Measurements from ENCODE around the gene CLASP1. TPM values are rescaled to one million over a fixed set of nuclear protein-coding genes. Genes with fewer than 3 reads are reported as not detected.

The CLASP1 gene
- total RNA-seq, 4 donors from 2014 or later: 14.1 to 110 (median 55.9) TPM

DNA sequence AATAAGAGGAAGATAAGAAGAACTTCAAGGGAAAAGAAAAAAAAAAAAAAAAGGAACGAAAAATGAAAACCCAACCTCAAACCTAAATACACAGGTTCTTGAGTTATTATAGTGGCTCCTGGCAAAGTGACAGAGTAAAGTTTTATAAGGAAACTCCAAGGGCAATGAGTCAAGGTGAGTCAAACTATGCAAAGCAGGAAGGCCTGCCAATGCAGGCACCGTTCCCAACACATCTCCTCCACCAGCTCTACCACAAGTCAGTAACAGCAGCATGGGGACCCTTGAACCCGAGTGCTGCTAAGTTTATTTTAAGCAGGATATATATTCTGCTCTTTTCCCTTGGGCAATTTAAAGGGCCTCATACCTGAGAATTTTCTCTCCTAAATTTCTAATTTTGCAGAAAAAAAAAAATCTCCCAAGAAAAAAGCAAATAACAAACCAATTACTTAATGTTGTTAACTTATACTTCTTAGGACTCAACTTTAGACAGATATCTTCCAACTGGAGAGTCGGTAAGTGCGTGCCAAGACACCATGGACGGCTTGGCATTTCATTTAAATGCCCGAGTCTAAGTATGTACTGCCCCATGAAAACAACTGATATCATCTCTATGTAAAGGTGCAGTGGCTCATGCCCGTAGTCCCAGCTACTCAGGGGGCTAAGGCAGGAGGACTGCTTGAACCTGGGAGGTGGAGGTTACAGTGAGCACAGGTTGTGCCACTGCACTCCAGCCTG, 288.5 kb downstream of the CLASP1 start:
- DNase-seq: no peak
- no peak overlapping the region for H3K27ac ChIP-seq

DNA sequence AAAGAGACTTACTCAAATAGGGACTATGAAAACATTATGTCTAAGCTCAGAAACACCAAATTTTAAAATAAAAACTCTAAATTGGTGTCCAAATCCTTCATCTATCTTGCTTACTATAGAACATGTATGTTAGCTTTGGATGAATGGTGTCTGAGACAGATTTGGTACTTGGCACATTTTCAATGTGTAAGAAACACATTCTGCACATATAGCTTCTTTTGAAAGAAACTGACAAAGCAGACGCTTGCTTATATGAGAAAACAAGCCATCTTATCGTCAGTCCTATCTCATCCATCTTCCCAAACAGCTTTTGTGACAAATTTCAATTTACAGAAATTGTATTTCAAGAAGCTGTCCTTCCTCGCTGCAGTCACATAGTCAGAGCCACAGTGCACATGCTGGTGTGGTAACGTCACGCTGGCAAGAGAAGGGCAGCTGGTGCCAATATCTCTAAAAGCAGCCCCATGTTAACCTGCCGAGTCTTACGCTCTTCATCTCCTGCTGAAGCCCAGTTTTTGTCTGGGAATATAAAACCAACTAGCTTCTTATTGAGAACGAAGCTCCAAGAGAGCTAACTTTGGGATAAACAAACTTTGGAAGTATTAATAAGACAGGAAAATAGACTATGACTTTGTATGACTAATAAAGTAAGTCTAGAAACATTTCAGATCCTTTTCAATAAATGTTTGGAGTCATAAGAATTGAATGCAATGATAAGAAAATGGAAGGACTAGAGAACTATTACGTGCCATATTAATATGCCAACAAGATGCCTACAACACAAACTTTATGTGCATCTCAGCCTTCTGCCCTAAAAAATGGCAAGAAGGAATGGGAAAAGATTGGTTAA, 289.3 kb downstream of the CLASP1 start:
- H3K4me1 ChIP-seq: no peaks in the 10 kb centered on the region
- no peaks in the 10 kb centered on the region for H3K9me3 ChIP-seq
- no peak overlapping the region for H3K4me3 ChIP-seq
- no peak overlapping the region for H3K27ac ChIP-seq
- no peaks in the 10 kb centered on the region for H3K27me3 ChIP-seq
- intact Hi-C loops (cut with DNase I; ENCODE audit: low total_unique reads): no loop called here
- TF ChIP-seq, protein P1, sequence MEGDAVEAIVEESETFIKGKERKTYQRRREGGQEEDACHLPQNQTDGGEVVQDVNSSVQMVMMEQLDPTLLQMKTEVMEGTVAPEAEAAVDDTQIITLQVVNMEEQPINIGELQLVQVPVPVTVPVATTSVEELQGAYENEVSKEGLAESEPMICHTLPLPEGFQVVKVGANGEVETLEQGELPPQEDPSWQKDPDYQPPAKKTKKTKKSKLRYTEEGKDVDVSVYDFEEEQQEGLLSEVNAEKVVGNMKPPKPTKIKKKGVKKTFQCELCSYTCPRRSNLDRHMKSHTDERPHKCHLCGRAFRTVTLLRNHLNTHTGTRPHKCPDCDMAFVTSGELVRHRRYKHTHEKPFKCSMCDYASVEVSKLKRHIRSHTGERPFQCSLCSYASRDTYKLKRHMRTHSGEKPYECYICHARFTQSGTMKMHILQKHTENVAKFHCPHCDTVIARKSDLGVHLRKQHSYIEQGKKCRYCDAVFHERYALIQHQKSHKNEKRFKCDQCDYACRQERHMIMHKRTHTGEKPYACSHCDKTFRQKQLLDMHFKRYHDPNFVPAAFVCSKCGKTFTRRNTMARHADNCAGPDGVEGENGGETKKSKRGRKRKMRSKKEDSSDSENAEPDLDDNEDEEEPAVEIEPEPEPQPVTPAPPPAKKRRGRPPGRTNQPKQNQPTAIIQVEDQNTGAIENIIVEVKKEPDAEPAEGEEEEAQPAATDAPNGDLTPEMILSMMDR (IDR thresholded peaks at IDR 0.05): no peak
- no peak for TF ChIP-seq POLR2A (IDR thresholded peaks at IDR 0.05)
- H3K36me3 ChIP-seq: no peaks in the 10 kb centered on the region
- DNase-seq: no peak

More for the DNA sequence above, 288.5 kb downstream of the CLASP1 start:
- intact Hi-C loops (cut with DNase I; ENCODE audit: low total_unique reads): no loop called here
- TF ChIP-seq POLR2A (IDR thresholded peaks at IDR 0.05): no peak
- TF ChIP-seq, protein P1 (IDR thresholded peaks at IDR 0.05): no peak
- H3K36me3 ChIP-seq: no peaks in the 10 kb centered on the region
- H3K4me1 ChIP-seq: no peaks in the 10 kb centered on the region
- no peaks in the 10 kb centered on the region for H3K9me3 ChIP-seq
- no peak overlapping the region for H3K4me3 ChIP-seq
- H3K27me3 ChIP-seq: no peaks in the 10 kb centered on the region

DNA sequence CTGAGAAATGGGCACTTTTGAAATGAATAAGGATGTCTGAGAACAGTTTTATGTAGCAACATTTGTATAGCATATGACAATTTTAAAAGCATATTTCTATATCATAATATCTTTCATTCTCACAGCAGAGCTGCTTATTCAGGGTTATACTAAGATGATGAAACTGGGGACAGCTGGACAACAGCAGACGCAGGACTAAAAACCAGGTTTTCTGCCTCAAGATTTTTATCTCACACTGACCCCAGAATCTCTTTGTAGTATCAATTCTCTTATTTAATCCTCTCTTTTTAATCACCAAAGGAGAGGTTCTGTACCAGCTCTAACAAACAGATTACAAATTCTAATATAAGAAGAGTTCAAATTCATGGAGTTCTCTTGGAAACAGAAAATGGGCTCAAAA, 290.1 kb downstream of the CLASP1 start:
- Histone ChIP-seq H3K4me3 (no peak overlapping the region), H3K9me3 (no peaks in the 10 kb centered on the region), H3K27me3 (no peaks in the 10 kb centered on the region), H3K4me1 (no peaks in the 10 kb centered on the region), H3K36me3 (no peaks in the 10 kb centered on the region), H3K27ac (no peak overlapping the region)
- TF ChIP-seq POLR2A (IDR thresholded peaks at IDR 0.05): no peak
- TF ChIP-seq, protein P1 (IDR thresholded peaks at IDR 0.05): no peak
- no peak for DNase-seq
- intact Hi-C loops (cut with DNase I; ENCODE audit: low total_unique reads): no loop called here

DNA sequence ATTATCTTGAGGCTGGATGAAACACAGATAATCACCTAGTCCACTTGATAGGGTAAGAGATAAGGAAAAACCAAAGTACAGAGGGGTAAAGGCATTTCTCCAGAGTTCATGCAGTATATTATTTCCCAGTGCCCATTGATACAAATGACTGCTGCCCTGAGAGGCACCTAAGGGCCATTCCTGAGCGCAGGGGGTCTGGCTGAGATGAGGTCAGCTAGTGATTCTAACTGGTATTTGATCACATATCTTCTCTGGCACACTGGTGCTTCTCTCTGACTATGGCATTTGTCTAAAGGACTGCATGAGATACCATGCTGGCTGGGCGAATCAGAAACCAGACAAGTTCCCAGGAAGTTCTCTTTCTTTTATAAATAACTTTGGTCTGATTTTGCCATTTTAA, 291.0 kb downstream of the CLASP1 start:
- Histone ChIP-seq H3K27me3 (no peaks in the 10 kb centered on the region), H3K4me1 (no peaks in the 10 kb centered on the region), H3K9me3 (no peaks in the 10 kb centered on the region), H3K4me3 (no peak overlapping the region), H3K27ac (no peak overlapping the region), H3K36me3 (no peaks in the 10 kb centered on the region)
- intact Hi-C loops (cut with DNase I; ENCODE audit: low total_unique reads): no loop called here
- no peak for TF ChIP-seq POLR2A (IDR thresholded peaks at IDR 0.05)
- TF ChIP-seq, protein P1 (IDR thresholded peaks at IDR 0.05): no peak
- DNase-seq: no peak

DNA sequence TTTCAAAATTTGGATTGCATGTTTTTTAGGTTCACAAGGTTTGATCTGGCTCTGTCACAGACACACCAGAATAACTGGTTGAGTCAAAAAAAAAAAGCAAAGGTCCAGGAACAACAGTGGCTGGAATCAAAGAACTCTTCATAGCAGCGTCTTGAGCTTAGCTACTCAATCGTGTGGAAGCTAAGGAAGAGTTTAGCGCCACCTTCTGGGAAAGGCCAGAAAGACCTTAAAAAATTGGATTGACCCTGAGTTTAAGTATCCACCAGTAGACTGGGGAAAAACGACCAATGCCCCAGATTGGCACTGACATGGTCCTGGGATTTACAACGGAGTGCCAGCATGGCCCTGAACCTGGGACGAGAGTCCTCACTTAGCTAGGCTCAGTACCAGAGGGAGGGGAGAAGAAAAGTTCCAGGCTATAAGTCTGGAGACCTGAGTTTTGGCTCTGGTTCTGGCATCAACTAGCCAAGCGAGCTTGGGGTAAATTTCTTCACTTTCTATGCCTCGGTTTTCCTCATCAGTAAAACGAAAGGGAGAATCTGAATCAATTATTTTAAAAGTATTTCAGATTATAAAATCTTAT, 293.1 kb downstream of the CLASP1 start:
- Histone ChIP-seq H3K27ac (no peak overlapping the region), H3K9me3 (no peaks in the 10 kb centered on the region), H3K36me3 (no peaks in the 10 kb centered on the region), H3K4me3 (no peak overlapping the region), H3K27me3 (no peaks in the 10 kb centered on the region), H3K4me1 (no peaks in the 10 kb centered on the region)
- TF ChIP-seq POLR2A (IDR thresholded peaks at IDR 0.05): no peak
- TF ChIP-seq, protein P1 (IDR thresholded peaks at IDR 0.05): peak in 3 of 4 experiments; percentile 11 to 35 (median 30)
- intact Hi-C loops (cut with DNase I; ENCODE audit: low total_unique reads): no loop called here
- DNase-seq: no peak
